Endothelial cell of umbilical vein (primary cell): ENCODE data around the gene INSYN2B. TPM values are rescaled to one million over a fixed set of nuclear protein-coding genes. Genes with fewer than 3 reads are reported as not detected.
A peak's percentile ranks its signal among the peaks of the same experiment; 100 is the strongest.

Experiments
- BruUV-seq: library from RNA; stranded (reverse); fragments of 400-500 nt; replicated peaks from 2 replicates; lab custom pipeline; 2021; lab: Mats Ljungman, UMichigan
- CTCF ChIA-PET: fragments of 300-600, 350-600 bp; sonication (Branson Sonifier 250); formaldehyde crosslinking; loops from one replicate; lab custom pipeline; 2021; ENCODE audit warnings: antibody characterized with exemption, inconsistent platforms; lab: Charles Lee
- POLR2A ChIA-PET: fragments of 300-600, 350-600 bp; sonication (Branson Sonifier 250); formaldehyde crosslinking; loops from one replicate; lab custom pipeline; 2021; ENCODE audit warnings: antibody characterized with exemption, inconsistent platforms; lab: Charles Lee
- DNase-seq: peaks from one replicate; pipeline ENCODE4 v3.0.0-alpha.2; 2011; ENCODE audit warnings: low read depth, low spot score
- FAIRE-seq: peaks from 2 replicates; lab custom pipeline; 2011; peaks lifted over from hg19 to GRCh38; lab: Jason Lieb, UNC
- H2AFZ ChIP-seq: 2 replicates; pipeline ENCODE4 v1.6.0; 2012; ENCODE audit warnings: low read depth, low read length, control low read depth, inconsistent platforms
- H3K27ac ChIP-seq: 2 replicates; pipeline ENCODE4 v1.5.1; 2011; ENCODE audit warnings: low read depth, mild to moderate bottlenecking, control low read depth, low read length, moderate library complexity; ENCODE audit not compliant: insufficient read depth
- H3K27me3 ChIP-seq, 2 experiments: 2 replicates each; pipeline versions ENCODE4 v1.6.0 to v1.6.1; 2011; ENCODE audit warnings: low read length in 2 of 2, mixed read lengths in 1 of 2; ENCODE audit not compliant: control insufficient read depth in 2 of 2, insufficient read depth in 2 of 2
- H3K36me3 ChIP-seq, 2 experiments: 2 replicates in 1 of 2; 3 replicates in 1 of 2; pipeline ENCODE4 v1.5.1; 2011; ENCODE audit warnings: low read length in 2 of 2, mild to moderate bottlenecking in 1 of 2, moderate library complexity in 1 of 2; ENCODE audit not compliant: control insufficient read depth in 2 of 2, insufficient read depth in 2 of 2; ENCODE audit errors: extremely low read depth in 1 of 2
- H3K4me1 ChIP-seq: 3 replicates; pipeline ENCODE4 v1.5.1; 2011; ENCODE audit warnings: mild to moderate bottlenecking, low read length; ENCODE audit not compliant: control insufficient read depth, insufficient read depth; ENCODE audit errors: extremely low read depth
- H3K4me2 ChIP-seq: 2 replicates; pipeline ENCODE4 v1.6.1; 2011; ENCODE audit warnings: low read length, control low read depth, mixed read lengths; ENCODE audit not compliant: insufficient read depth
- H3K4me3 ChIP-seq, 3 experiments: fragments of 200-600 bp in 1 of 3; sonication (generic), shearing (Covaris generic) in 1 of 3; replicated peaks in 1 of 3; 2 replicates each; pipeline ENCODE4 v1.5.1; 2011 to 2016; ENCODE audit warnings: control low read depth in 3 of 3, low read length in 3 of 3, mild to moderate bottlenecking in 2 of 3, inconsistent platforms in 1 of 3, low read depth in 1 of 3, moderate library complexity in 1 of 3; ENCODE audit not compliant: insufficient read depth in 1 of 3
- H3K79me2 ChIP-seq: 2 replicates; pipeline ENCODE4 v1.6.0; 2012; ENCODE audit warnings: low read length, inconsistent platforms; ENCODE audit not compliant: control insufficient read depth, insufficient read depth
- H3K9ac ChIP-seq: replicated peaks from 2 replicates; pipeline ENCODE3; 2011; ENCODE audit warnings: low read length, control low read depth; ENCODE audit not compliant: insufficient read depth; ENCODE audit errors: extremely low read depth
- H3K9me1 ChIP-seq: replicated peaks from 3 replicates; pipeline ENCODE4 v1.6.0; 2011; ENCODE audit warnings: mild to moderate bottlenecking, low read length; ENCODE audit not compliant: control insufficient read depth, insufficient read depth; ENCODE audit errors: extremely low read depth
- H3K9me3 ChIP-seq: replicated peaks from 2 replicates; pipeline ENCODE4 v1.5.1; 2012; ENCODE audit warnings: low read length, inconsistent platforms; ENCODE audit not compliant: control insufficient read depth, insufficient read depth
- H4K20me1 ChIP-seq: replicated peaks from 2 replicates; pipeline ENCODE3; 2011; ENCODE audit warnings: mild to moderate bottlenecking, low read length; ENCODE audit not compliant: control insufficient read depth, insufficient read depth; ENCODE audit errors: extremely low read depth
- GATA2 ChIP-seq: IDR thresholded peaks from 2 replicates; pipeline ENCODE4 v1.7.0; 2011; ENCODE audit warnings: low read depth, mild to moderate bottlenecking, moderate library complexity, mixed read lengths, low read length; ENCODE audit not compliant: insufficient read length, insufficient read depth
- JUN ChIP-seq: IDR thresholded peaks from 2 replicates; pipeline ENCODE4 v1.6.1; 2011; ENCODE audit warnings: borderline replicate concordance, low read depth; ENCODE audit not compliant: insufficient read length, insufficient read depth
- POLR2A ChIP-seq: IDR thresholded peaks from 2 replicates; pipeline ENCODE4 v1.6.1; 2012; ENCODE audit warnings: low read depth, mild to moderate bottlenecking, control low read depth, low read length
- POLR2AphosphoS5 ChIP-seq: IDR thresholded peaks from 2 replicates; pipeline ENCODE4 v1.6.1; 2012; ENCODE audit warnings: low read depth, mild to moderate bottlenecking, control low read depth, low read length, moderate library complexity; ENCODE audit not compliant: insufficient read depth
- dilution Hi-C: fragments of 300-500 bp; cut with MboI; formaldehyde crosslinking; loops from one replicate; pipeline ENCODE4 v1.15.0; 2019; ENCODE audit warnings: low sequenced_read_pairs; ENCODE audit not compliant: extremely low pct_ligation_motif_present
- intact Hi-C: fragments of 100-400 bp; cut with micrococcal nuclease; formaldehyde crosslinking; loops from one replicate; pipeline ENCODE4 v1.10.0; 2022
- polyA plus RNA-seq, 4 experiments: library from polyadenylated mRNA; depleted of rRNA in 3 of 4; stranded (reverse) in 3 of 4; unstranded in 1 of 4; fragments of >200 nt; gene quantifications; 2 replicates each; pipeline versions ENCODE4 v1.2.1 to v1.2.3, GENCODE V29; 2011 to 2012; ENCODE audit warnings: missing spikeins in 1 of 4
- total RNA-seq: library from RNA; stranded (reverse); gene quantifications from 2 replicates; pipeline ENCODE4 v1.2.3, GENCODE V29; 2021
- TF ChIP-seq, protein P1 (sequence below): IDR thresholded peaks from 2 replicates; pipeline ENCODE4 v1.6.1; 2011; ENCODE audit not compliant: insufficient read depth, insufficient read length
- TF ChIP-seq, protein P2 (sequence below), 2 donors: IDR thresholded peaks; 1 replicate in 1 of 2; 2 replicates in 1 of 2; pipeline ENCODE4 v1.5.1; 2011; ENCODE audit warnings: low read length in 2 of 2, mild to moderate bottlenecking in 2 of 2, moderate library complexity in 2 of 2, control low read depth in 1 of 2, inconsistent platforms in 1 of 2, low read depth in 1 of 2; ENCODE audit not compliant: insufficient read depth in 1 of 2; ENCODE audit errors: extremely low read depth in 1 of 2

INSYN2B gene
- total and polyA plus RNA-seq, 2 donors (not counting 3 experiments of a cell fraction or from before 2014, with no cell fraction given): 8.2 to 17.1 TPM

DNA sequence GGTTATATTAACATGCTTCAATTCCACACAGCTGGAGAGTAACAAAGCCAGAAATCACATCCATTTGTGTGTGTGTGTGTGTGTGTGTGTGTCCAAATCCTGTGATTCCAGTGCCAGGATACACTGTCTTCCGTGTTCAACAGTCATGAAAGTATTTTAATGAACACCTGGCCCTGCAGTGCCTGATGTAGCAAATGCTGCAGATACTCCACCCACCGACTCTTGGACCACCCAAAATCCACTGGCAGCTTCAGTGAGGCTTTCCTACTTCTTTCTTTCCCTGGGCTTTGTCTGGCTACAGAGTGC lies 13.1 kb upstream of the INSYN2B start:
- Histone ChIP-seq H4K20me1 (no peaks in the 10 kb centered on the region), H3K9me1 (no peaks in the 10 kb centered on the region), H3K9me3 (no peaks in the 10 kb centered on the region), H3K36me3 (no peaks in the 10 kb centered on the region), H3K4me1 (peaks cover 14% of the 10 kb centered on the region), H3K4me3 (no peak overlapping the region), H3K27me3 (no peaks in the 10 kb centered on the region), H2AFZ (peak overlapping the region; percentile 47), H3K79me2 (no peaks in the 10 kb centered on the region), H3K27ac (no peak overlapping the region), H3K9ac (no peak overlapping the region), H3K4me2 (no peak overlapping the region)
- dilution Hi-C loops (no loop called here), intact Hi-C loops (no loop called here)
- BruUV-seq: no TSS peak
- POLR2A ChIA-PET: no interaction called here
- no peak for TF ChIP-seq JUN
- TF ChIP-seq, protein P1, sequence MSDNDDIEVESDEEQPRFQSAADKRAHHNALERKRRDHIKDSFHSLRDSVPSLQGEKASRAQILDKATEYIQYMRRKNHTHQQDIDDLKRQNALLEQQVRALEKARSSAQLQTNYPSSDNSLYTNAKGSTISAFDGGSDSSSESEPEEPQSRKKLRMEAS: no peak
- TF ChIP-seq POLR2A: no peak
- no peak for TF ChIP-seq POLR2AphosphoS5
- TF ChIP-seq GATA2: no peak
- TF ChIP-seq, protein P2, sequence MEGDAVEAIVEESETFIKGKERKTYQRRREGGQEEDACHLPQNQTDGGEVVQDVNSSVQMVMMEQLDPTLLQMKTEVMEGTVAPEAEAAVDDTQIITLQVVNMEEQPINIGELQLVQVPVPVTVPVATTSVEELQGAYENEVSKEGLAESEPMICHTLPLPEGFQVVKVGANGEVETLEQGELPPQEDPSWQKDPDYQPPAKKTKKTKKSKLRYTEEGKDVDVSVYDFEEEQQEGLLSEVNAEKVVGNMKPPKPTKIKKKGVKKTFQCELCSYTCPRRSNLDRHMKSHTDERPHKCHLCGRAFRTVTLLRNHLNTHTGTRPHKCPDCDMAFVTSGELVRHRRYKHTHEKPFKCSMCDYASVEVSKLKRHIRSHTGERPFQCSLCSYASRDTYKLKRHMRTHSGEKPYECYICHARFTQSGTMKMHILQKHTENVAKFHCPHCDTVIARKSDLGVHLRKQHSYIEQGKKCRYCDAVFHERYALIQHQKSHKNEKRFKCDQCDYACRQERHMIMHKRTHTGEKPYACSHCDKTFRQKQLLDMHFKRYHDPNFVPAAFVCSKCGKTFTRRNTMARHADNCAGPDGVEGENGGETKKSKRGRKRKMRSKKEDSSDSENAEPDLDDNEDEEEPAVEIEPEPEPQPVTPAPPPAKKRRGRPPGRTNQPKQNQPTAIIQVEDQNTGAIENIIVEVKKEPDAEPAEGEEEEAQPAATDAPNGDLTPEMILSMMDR (IDR thresholded peaks at IDR 0.05; ENCODE audit: extremely low read depth in 1 of 2, insufficient read depth in 1 of 2, low read depth in 1 of 2, low read length in 2 of 2): no peak
- CTCF ChIA-PET: interaction anchor here (1.2 to 1.6 kb wide), 2 partner anchors 13 to 77 kb away, joined by 3 to 7 read pairs; partner anchors contain the start of gene INSYN2B
- FAIRE-seq (no peak), DNase-seq (no peak)
